HG03439 (cell line): ENCODE results near the gene OLFM2.
A peak's percentile ranks its signal among the peaks of the same experiment; 100 is the strongest.
"Not testable (repeated sequence)": the region's sequence is repeated elsewhere in the genome, so short reads cannot be mapped to it uniquely, and the experiment has no call there.

ENCODE experiments used
- ATAC-seq: cut with Tn5 transposase; IDR thresholded peaks from one replicate; pipeline ENCODE4 v1.9.1; 2021; ENCODE audit warnings: mild to moderate bottlenecking, moderate library complexity; ENCODE audit not compliant: unreplicated experiment

The OLFM2 gene

DNA sequence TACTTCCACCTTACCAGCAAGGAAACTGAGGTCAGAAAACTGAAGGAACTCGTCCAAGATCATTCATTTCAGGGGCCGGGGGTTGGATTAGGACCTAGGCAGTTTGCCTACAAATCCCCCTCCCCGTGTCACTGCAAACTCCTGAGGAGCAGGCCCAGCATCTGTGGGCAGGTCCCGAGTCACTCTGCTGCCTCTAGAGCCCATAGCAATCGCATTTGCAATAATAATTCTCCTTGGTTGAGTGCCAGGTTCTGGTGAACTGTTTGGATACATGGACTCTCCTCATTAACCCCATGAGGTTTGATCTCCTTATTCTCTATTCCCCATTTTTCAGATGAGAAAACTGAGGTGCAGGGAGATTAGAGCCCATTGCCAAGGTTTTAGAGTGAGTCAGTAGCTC, 100.3 kb downstream of the OLFM2 start:
- ATAC-seq = no peak

DNA sequence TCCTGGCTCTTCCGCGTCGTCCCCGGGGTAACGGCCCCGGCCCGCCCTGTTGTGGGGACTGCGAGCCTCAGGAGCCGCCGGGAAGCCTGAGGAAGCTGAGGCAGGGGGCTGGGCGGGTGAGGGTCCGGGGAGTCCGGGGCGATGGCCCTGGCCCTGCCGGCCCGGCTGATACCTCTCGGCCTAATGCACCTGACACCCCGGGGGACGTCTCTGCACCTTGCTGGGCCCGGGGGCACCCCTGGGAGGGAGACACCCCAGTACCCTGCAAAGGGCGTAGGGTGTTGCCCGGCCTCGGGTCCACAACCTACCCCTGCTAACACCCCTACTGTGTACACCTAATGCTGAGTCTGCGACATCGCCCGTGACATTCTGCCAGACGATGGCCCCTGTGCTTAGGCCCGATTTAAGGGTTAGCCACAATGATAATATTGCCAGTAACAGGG, 100.8 kb downstream of the OLFM2 start:
- ATAC-seq = peak; percentile 1

DNA sequence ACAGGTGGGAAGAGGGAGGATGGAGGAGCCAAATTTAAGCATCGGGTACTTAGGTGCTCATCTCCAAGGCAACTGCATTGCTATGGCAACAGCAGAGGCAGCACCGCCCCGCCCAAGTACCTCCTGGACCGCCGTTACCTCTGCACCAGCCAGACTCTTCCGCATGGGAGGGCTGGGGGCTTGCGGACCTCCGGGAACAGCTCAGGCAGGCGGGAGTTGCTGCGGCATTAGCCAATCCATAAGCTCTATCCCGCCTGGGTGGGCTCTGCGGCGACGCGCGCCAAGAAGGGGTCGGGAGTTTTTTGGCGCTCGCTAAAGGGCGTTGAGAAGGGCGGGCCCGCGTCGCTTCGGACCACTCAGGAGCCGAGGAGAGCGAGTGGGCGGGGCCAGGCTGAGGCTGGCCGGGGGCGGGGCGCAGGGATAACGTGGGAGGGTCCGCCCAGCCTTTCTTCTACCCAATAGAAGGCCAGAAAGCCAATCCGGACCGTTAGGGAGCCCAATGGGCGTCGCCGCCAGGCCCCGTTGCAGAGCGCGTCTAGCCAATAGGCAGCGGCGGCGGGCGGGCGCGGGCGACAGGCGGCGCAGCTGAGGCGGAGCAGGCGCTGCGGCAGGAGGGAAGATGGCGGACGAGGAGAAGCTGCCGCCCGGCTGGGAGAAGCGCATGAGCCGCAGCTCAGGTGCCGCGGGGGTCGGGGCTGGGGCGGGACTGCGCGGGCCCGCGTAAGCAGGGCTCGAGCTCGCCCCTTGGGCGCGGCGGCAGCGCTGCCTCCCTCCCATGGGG, 101.4 kb downstream of the OLFM2 start, which contains the start of gene PIN1:
Gene PIN1, plus strand, starts transcription at position 593 of the 781 bp plus-strand sequence. Its CDS starts 27 bp downstream, at position 620.
- ATAC-seq = peak; percentile 93

DNA sequence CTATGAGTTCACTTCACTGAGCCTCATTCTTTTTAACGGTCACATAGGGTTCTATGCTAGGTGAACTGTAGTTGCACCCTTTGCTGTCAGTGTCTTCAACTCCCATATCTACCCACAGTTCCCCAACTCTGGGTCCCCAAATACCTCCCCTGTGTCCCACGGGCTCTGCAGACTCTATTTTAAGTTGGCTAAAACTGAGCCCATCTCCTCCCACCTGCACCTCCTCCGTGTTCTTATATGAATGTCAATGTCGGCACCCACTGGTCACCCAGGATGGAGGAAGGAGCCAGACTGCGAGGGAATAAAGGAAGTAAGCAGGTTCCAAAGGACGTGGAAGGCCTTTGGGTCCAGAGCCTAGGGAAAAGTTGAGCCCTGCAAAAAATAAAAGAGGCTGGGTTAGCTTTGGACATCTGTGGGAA, 102.0 kb downstream of the OLFM2 start:
- no peak for ATAC-seq

DNA sequence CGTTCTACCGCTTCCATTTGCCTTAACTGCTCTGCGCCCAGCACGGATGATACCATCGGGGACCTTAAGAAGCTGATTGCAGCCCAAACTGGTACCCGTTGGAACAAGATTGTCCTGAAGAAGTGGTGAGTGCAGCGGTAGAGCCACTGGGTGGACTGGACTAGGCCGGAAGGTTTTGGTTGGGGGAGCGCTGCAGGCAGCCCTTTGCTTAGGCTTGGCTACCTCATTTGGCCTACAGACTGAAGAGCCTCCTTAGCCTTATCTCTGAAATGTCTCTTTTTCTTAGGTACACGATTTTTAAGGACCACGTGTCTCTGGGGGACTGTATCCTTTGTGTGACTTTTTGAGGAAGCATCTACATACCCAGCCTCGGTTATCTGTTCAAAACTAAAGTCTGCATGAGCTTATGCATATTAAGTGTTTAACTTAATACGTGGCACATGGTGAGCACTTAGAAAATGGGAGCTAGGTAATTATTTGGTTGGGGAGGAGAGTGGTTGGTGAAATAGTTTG, 107.7 kb downstream of the OLFM2 start:
- no peak for ATAC-seq

DNA sequence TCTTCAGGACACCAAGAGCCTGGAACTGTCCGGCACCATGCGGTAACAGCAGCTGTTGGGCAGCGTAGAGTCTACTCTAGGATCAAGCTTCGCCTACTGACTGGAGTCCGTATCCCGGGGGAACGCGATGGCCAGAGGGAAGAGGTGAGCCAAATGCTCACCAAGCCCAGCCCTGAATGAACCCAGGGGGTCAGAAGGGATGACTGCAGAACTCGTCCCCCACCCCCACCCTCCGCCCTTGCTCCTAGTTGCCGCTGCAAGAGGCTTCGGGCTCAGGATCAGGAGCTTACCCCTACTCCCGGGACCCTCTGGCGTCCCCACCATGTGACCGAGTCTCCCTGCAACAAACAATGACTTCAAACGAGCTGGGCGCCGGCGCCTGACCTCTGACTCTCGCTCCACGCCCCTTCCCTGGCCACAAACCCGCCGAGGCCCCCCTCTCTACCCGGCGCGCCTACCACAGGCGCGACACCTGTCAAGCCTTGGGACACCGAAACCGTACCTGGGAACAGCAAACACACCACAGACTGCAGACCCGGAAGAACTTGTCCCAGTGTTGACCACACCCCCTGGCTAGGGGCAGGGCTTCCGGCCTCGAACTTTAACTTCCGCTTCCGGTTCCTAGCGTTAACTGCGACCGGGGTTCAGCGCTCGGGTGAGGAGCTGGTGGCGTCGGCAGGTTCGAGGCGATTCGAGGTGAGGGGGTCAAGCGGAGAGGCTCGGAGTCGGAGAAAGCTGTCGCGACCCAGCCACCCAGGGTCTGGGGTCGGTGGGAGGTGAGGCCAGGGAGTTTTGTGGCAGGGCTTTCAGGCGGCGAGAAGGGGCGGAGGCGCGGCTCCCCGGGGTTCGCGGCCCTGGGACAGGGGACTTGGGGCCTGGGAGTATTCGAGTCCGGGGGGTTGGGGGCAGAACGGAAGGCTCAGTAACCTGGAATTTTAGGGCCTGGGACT, 108.8 kb downstream of the OLFM2 start, which contains the start of gene UBL5:
Gene UBL5, plus strand, starts transcription at position 630 of the 950 bp plus-strand sequence. CDS start 420 bp downstream, outside the sequence.
- ATAC-seq = peak; percentile 86

DNA sequence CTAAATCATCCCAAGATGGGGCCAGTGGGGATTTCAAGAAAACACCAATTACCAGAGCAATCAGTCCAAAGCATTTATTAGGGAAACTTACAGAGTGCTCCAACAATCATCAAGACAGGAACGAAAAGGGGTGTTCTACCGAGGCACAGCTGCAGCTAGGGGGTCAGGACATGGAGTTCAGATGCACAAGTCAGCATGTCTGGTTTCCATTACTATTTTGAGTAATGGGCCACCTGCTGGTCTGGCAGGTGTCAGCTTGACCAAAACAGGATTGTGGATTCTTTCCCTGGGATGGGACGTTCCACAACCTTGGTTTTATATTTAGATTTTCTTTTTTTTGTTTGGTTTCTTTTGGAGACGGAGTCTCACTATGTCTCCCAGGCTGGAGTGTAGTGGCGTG, 112.5 kb downstream of the OLFM2 start:
- no peak for ATAC-seq

DNA sequence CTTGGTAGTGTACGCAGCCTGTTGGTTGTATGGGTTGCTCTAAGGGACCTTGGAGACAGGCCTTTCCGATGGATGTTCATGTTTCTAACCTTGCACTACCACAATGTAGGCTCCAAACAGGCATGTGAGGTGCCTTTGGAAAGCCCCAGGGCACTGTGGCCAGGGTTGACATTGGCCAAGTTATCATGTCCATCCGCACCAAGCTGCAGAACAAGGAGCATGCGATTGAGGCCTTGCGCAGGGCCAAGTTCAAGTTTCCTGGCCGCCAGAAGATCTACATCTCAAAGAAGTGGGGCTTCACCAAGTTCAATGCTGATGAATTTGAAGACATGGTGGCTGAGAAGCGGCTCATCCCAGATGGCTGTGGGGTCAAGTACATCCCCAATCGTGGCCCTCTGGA, 116.3 kb downstream of the OLFM2 start:
- ATAC-seq = not testable (repeated sequence)

DNA sequence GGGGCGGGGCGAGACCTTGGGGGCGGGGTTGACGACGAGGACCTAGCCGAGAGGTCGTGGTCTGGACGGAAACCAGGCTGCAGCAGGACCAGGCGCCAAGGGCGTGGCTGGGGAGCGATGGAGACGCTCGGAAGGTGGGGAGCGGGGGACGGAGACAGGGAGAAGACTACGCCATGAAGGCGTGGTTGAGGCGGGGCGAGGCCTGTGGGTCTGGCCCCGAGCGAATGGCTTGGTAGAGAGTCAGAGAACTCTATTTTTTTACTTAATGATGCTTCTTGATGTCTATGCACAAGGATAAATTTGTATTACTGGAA, 116.8 kb downstream of the OLFM2 start:
- ATAC-seq = no peak

DNA sequence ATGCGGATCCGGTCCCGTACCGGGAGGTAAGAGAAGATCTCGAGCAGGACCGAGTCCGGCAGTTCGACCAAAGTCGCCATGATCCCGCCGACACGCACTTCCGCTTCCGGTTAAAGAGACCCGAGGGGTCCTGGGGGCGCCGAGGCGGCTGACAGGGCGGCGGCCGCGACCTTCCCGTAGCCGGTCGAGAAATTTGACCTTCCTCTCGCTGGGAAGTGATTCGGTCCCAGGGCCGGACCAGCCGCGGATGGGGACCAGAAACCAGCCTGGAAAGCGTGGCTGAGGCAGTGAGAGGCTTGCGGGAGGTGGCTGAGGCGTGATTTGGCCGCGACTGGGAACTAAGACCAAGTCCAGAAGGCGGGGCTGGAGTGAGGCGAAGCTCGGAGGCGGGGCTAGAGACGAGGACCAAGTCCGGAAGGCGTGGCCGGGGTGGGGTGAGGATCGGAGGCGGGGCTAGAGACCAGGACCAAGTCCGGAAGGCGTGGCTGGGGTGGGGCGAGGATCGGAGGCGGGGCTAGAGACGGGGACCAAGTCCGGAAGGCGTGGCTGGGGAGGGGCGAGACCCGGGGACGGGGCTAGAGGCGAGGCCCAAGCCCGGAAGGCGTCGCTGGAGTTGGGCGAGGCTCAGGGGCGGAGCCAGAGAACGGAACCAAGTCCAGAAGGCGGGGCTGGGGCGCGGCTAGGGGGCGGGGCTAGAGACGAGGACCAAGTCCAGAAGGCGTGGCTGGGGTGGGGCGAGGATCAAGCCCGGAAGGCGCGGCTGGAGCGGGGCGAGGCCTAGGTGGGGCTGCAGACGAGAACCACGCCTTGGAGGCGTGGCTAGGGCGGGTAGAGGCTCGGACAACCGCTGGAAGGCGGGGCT, 117.3 kb downstream of the OLFM2 start, which contains the start of gene FBXL12:
Gene FBXL12, minus strand, starts transcription at position 346 of the 862 bp plus-strand sequence. Its CDS starts 266 bp downstream, at position 80.
- peak; percentile 86 for ATAC-seq

DNA sequence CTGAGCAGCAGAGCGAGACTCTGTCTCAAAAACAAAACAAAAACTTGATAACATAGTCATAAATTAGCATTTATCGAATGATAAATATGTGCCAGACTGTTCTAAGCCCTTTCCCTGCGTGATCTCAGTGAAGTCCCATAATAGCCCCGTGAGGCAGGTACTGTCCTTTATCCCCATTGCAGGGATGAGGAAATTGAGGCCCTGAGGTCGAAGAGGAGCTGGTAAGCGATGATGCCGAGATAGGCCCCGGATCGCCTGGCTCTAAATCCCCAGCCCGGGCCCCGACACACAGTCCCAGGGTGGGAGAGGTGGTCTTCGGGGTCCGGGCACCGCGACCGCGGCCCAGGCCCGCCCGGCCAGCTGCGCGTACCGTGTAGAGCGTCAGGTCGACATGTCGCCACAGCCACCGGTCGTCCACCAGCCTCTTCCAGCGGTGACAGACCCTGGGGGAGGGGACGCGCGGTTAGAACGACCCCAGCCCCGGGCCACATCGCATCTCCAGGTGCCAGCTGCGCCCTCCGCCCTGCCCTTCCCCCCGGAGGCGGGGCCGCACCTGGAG, 118.1 kb downstream of the OLFM2 start:
- ATAC-seq = no peak

DNA sequence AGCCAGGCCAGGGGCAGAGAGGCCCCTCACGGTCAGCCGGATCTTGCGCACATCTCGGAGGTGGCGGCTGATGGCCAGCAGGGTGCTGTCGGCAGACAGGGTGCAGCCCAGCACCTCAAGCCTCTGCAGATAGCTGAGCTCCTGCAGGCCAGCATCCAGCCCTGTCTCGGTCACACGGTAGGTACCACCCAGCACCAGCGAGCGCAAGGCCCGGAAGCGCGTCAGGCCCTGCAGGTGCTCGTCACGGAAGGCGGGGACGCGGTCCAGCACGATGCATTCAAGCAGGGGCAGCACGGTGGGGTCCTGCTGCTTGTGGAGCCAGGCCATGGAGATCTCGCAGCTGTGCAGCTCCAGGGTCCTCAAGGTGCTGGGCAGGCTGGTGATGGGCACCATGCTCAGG, 125.2 kb downstream of the OLFM2 start:
- no peak for ATAC-seq

DNA sequence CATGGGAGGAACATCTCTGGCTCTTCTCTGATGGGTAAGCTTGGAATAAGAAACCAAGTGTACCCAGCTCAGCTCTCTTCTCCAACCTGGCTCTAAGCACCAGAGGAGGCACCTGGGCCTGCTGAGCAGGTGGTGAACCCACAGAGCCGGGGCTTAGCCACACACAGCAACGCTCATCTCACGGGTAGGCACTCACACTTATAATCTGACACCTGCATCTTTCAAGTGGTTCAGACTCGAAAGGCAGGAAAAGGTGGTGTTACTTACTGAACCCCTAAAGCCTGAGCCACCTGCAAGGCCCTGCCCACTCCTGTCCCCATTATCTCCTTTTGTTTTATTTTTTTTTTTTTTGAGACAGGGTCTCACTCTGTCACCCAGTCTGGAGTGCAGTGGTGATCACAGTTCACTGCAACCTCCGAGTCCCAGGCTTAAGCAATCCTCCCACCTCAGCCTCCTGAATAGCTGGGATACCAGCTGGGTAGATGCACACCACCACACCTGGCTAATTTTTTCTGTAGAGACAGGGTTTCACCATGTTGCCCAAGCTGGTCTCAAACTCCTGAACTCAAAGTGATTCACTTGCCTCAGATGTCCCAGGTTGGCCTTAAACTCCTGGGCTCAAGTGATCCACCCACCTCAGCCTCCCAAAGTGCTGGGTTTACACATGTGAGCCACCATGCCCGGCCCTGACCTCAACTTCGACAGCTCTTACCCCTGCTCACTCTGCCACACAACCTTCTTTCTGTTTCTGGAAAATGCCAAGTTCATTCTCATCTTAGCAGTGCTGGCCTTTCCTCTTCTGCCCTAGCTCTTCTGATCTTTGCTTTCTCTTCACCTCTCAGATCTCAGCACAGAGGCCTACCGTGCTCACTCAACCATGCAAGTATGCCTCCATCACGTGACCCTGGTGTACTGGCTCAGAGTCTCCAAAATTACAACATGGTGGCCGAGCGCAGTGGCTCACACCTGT, 127.2 kb downstream of the OLFM2 start:
- ATAC-seq = no peak

DNA sequence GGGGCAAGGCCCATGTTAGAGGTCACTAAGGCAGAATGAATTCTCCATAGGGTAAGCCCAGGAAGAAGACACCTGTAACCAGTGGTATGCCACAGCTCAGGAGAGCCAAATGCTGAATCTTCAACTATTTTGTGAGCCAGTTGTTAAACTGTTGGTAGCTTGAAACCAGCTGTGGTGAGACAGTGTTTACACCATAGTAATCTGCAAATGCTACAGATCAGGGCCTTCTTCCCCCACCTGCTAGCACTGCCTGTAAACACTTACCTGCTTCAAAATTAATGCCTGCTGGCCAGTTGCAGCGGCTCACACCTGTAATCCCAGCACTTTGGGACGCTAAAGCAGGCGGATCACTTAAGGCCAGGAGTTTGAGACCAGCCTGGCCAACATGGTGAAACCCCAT, 129.5 kb downstream of the OLFM2 start:
- ATAC-seq = no peak
